Hematopoietic multipotent progenitor cell treated with erythropoietin and hydrocortisone succinate and interleukin-3 and kit ligand, for 4 days (in vitro differentiated cells): ENCODE results near the gene RPRD2.
A peak's percentile ranks its signal among the peaks of the same experiment; 100 is the strongest.
"Not testable (repeated sequence)": the region's sequence is repeated elsewhere in the genome, so short reads cannot be mapped to it uniquely, and the experiment has no call there.

Source experiments
- DNase-seq: peaks from one replicate; pipeline ENCODE4 v3.0.0-alpha.2; 2015

Gene RPRD2

GRCh38 chr1:150392627-150393026 lies 28.7 kb downstream of the RPRD2 start:
- DNase-seq = no peak

- not testable (repeated sequence) for DNase-seq
Observed at GRCh38 chr1:150395115-150395514, 31.2 kb downstream of the RPRD2 start.

- no peak for DNase-seq
Observed at GRCh38 chr1:150397392-150398032, 33.6 kb downstream of the RPRD2 start.

GRCh38 chr1:150404465-150404864 lies 40.5 kb downstream of the RPRD2 start:
- DNase-seq = no peak

GRCh38 chr1:150405660-150406059 lies 41.7 kb downstream of the RPRD2 start:
- no peak for DNase-seq

- no peak for DNase-seq
Observed at GRCh38 chr1:150406483-150406882, 42.5 kb downstream of the RPRD2 start.

- no peak for DNase-seq
Observed at GRCh38 chr1:150407330-150407729, 43.4 kb downstream of the RPRD2 start.

- no peak for DNase-seq
Observed at GRCh38 chr1:150408800-150409199, 44.9 kb downstream of the RPRD2 start.

GRCh38 chr1:150409504-150410362 lies 45.8 kb downstream of the RPRD2 start:
- peak; percentile 27 for DNase-seq

GRCh38 chr1:150410582-150411101 lies 46.7 kb downstream of the RPRD2 start:
- DNase-seq = peak; percentile 37

GRCh38 chr1:150414592-150414991 lies 50.6 kb downstream of the RPRD2 start:
- DNase-seq = no peak

GRCh38 chr1:150415800-150416199 lies 51.9 kb downstream of the RPRD2 start:
- DNase-seq = peak; percentile 41

- no peak for DNase-seq
Observed at GRCh38 chr1:150420560-150421265, 56.8 kb downstream of the RPRD2 start.

- DNase-seq = no peak
Observed at GRCh38 chr1:150422541-150422940, 58.6 kb downstream of the RPRD2 start.

GRCh38 chr1:150429805-150430204 lies 65.9 kb downstream of the RPRD2 start:
- DNase-seq = peak; percentile 77

GRCh38 chr1:150441121-150441520 lies 77.2 kb downstream of the RPRD2 start:
- DNase-seq = no peak

- DNase-seq = no peak
Observed at GRCh38 chr1:150444232-150444631, 80.3 kb downstream of the RPRD2 start.

GRCh38 chr1:150456146-150456647 lies 92.2 kb downstream of the RPRD2 start:
- no peak for DNase-seq

- peak; percentile 76 for DNase-seq
Observed at GRCh38 chr1:150464422-150464826, 100.5 kb downstream of the RPRD2 start.

GRCh38 chr1:150466964-150467363 lies 103.0 kb downstream of the RPRD2 start:
- DNase-seq = no peak

- no peak for DNase-seq
Observed at GRCh38 chr1:150469291-150469690, 105.3 kb downstream of the RPRD2 start.

GRCh38 chr1:150472601-150473200 lies 108.8 kb downstream of the RPRD2 start:
- no peak for DNase-seq

- no peak for DNase-seq
Observed at GRCh38 chr1:150473659-150474058, 109.7 kb downstream of the RPRD2 start.
